Naive thymus-derived CD4-positive, alpha-beta T cell (primary cell): Measurements from ENCODE around the gene ELFN2. TPM values are rescaled to one million over a fixed set of nuclear protein-coding genes. Genes with fewer than 3 reads are reported as not detected.
"Not testable (repeated sequence)": the region's sequence is repeated elsewhere in the genome, so short reads cannot be mapped to it uniquely, and the experiment has no call there.

Experiments used
- ATAC-seq: fragments of 150-1000 bp; cut with Tn5 transposase; 2 replicates; pipeline ENCODE4 v1.10.0; 2021; ENCODE audit warnings: mild to moderate bottlenecking, moderate library complexity
- CTCF ChIA-PET: fragments of 350-600 bp; sonication (Branson Sonifier 250); formaldehyde crosslinking; loops from one replicate; lab custom pipeline; 2021; ENCODE audit warnings: antibody characterized with exemption; lab: Charles Lee
- POLR2A ChIA-PET: fragments of 350-600 bp; sonication (Branson Sonifier 250); formaldehyde crosslinking; loops from one replicate; lab custom pipeline; 2021; ENCODE audit warnings: antibody characterized with exemption, inconsistent platforms; lab: Charles Lee
- DNase-seq, 9 donors: peaks; one replicate each; pipeline versions ENCODE4 v3.0.0 to v3.0.0-alpha.2; 2020 to 2022; ENCODE audit warnings: mixed read lengths in 1 of 9
- H3K27ac ChIP-seq: one replicate; pipeline ENCODE4 v1.7.0; 2013; ENCODE audit warnings: mild to moderate bottlenecking, low read depth, low read length, moderate library complexity
- H3K27me3 ChIP-seq, 2 donors: one replicate each; pipeline ENCODE4 v1.7.0; 2013; ENCODE audit warnings: low read length in 2 of 2, mild to moderate bottlenecking in 2 of 2, moderate library complexity in 2 of 2; ENCODE audit not compliant: control insufficient read depth in 2 of 2, insufficient read depth in 2 of 2
- H3K36me3 ChIP-seq, 3 experiments: 1 replicate in 2 of 3; 2 replicates in 1 of 3; pipeline ENCODE4 v1.7.0; 2013; ENCODE audit warnings: low read length in 3 of 3, mild to moderate bottlenecking in 3 of 3, moderate library complexity in 1 of 3; ENCODE audit not compliant: insufficient read depth in 3 of 3, control insufficient read depth in 2 of 3
- H3K4me1 ChIP-seq, 2 donors: one replicate each; pipeline ENCODE4 v1.7.0; 2013; ENCODE audit warnings: low read length in 2 of 2, mild to moderate bottlenecking in 2 of 2, moderate library complexity in 1 of 2; ENCODE audit not compliant: control insufficient read depth in 2 of 2, insufficient read depth in 2 of 2
- H3K4me3 ChIP-seq: 2 replicates; pipeline ENCODE4 v1.7.0; 2013; ENCODE audit warnings: mild to moderate bottlenecking, low read length
- H3K9me3 ChIP-seq, 3 experiments: 1 replicate in 2 of 3; 2 replicates in 1 of 3; pipeline ENCODE4 v1.7.0; 2013; ENCODE audit warnings: low read length in 3 of 3; ENCODE audit not compliant: control insufficient read depth in 2 of 3
- H3K27ac Mint-ChIP-seq, 9 donors: one replicate each; pipeline ENCODE4 v1.8.0; 2020 to 2022; ENCODE audit warnings: mixed read lengths in 9 of 9, mild to moderate bottlenecking in 8 of 9, moderate library complexity in 5 of 9, inconsistent platforms in 2 of 9
- H3K27me3 Mint-ChIP-seq, 5 donors: one replicate each; pipeline ENCODE4 v1.8.0; 2021 to 2022; ENCODE audit warnings: mixed read lengths in 5 of 5, mild to moderate bottlenecking in 1 of 5
- H3K36me3 Mint-ChIP-seq, 5 donors: one replicate each; pipeline ENCODE4 v1.8.0; 2020 to 2022; ENCODE audit warnings: mixed read lengths in 5 of 5, mild to moderate bottlenecking in 3 of 5, inconsistent platforms in 1 of 5
- H3K4me1 Mint-ChIP-seq, 7 donors: one replicate each; pipeline ENCODE4 v1.8.0; 2020 to 2022; ENCODE audit warnings: mixed read lengths in 7 of 7, mild to moderate bottlenecking in 3 of 7, inconsistent platforms in 1 of 7
- H3K4me3 Mint-ChIP-seq, 10 donors: one replicate each; pipeline ENCODE4 v1.8.0; 2020 to 2022; ENCODE audit warnings: mild to moderate bottlenecking in 10 of 10, mixed read lengths in 10 of 10, moderate library complexity in 6 of 10, inconsistent platforms in 2 of 10
- H3K9me3 Mint-ChIP-seq, 11 donors: one replicate each; pipeline ENCODE4 v1.8.0; 2020 to 2022; ENCODE audit warnings: mixed read lengths in 11 of 11, mild to moderate bottlenecking in 4 of 11, inconsistent platforms in 1 of 11, moderate library complexity in 1 of 11
- intact Hi-C, 2 donors: fragments of 100-400 bp; cut with micrococcal nuclease; formaldehyde crosslinking; loops; one replicate each; pipeline ENCODE4 v1.15.1; 2023
- polyA plus RNA-seq, 2 donors: library from polyadenylated mRNA; unstranded; fragments of 300-500 nt; fragmentation: Illumina TruSeq; gene quantifications; one replicate each; pipeline ENCODE4 v1.2.3, GENCODE V29; 2021
- total RNA-seq, 6 experiments: library from RNA in 5 of 6; stranded (reverse) in 5 of 6; gene quantifications; 1 replicate in 5 of 6; 2 replicates in 1 of 6; pipeline ENCODE4 v1.2.3 and lab custom pipeline; 2021 to 2026

The ELFN2 gene
- total and polyA plus RNA-seq, 7 experiments from 2014 or later, result 0.10 to 0.66 (median 0.57) TPM; not detected in 2

GRCh38 chr22:37472418-37473006 lies 45.2 kb upstream of the ELFN2 start:
- Histone ChIP-seq H3K27ac (no peak overlapping the region), H3K27me3 (no peaks in the 10 kb centered on the region), H3K36me3 (peaks cover 5 to 97% (median 20%) of the 10 kb centered on the region in 3 experiments), H3K9me3 (no peaks in the 10 kb centered on the region), H3K4me3 (no peak overlapping the region), H3K4me1 (no peaks in the 10 kb centered on the region)
- ChIA-PET POLR2A (interaction anchor here (0.7 to 3.8 kb wide), 6 partner anchors 9 to 45 kb away, joined by 3 to 32 read pairs (median 5); partner anchors contain the start of gene MFNG), CTCF (interaction anchor here (0.9 to 6.0 kb wide), 16 partner anchors 11 to 205 kb away, joined by 3 to 45 read pairs (median 7); partner anchors contain the start of gene MFNG)
- H3K27me3 Mint-ChIP-seq, result no peaks in the 10 kb centered on the region
- peaks cover 13 to 24% (median 15%) of the 10 kb centered on the region in 7 donors for H3K4me1 Mint-ChIP-seq
- peak overlapping the region in 5 of 9 donors; percentile 11 to 87 (median 51) for H3K27ac Mint-ChIP-seq
- peaks cover 8 to 41% (median 26%) of the 10 kb centered on the region in 5 donors for H3K36me3 Mint-ChIP-seq
- H3K9me3 Mint-ChIP-seq, result no peaks in the 10 kb centered on the region
- H3K4me3 Mint-ChIP-seq, result no peak overlapping the region
- intact Hi-C loops, result loop anchor here in 1 of 2 donors (1.0 kb wide), 3 partner anchors 21 to 95 kb away; no protein-coding TSS in a partner anchor
- DNase-seq (peak in 7 of 9 donors; percentile 34 to 54 (median 38)), ATAC-seq (peak; percentile 60)

- peaks cover 8 to 38% (median 22%) of the 10 kb centered on the region in 5 donors for H3K36me3 Mint-ChIP-seq
Observed at GRCh38 chr22:37471727-37472417, 44.6 kb upstream of the ELFN2 start.

GRCh38 chr22:37470087-37470445 lies 42.8 kb upstream of the ELFN2 start:
- no peaks in the 10 kb centered on the region for H3K9me3 Mint-ChIP-seq
- peaks cover 8 to 44% (median 23%) of the 10 kb centered on the region in 5 donors for H3K36me3 Mint-ChIP-seq
- Histone ChIP-seq H3K27me3 (no peaks in the 10 kb centered on the region), H3K27ac (no peak overlapping the region), H3K4me1 (no peaks in the 10 kb centered on the region), H3K4me3 (no peak overlapping the region), H3K9me3 (no peaks in the 10 kb centered on the region), H3K36me3 (peaks cover 5 to 96% (median 21%) of the 10 kb centered on the region in 3 experiments)
- peaks cover 13 to 25% (median 19%) of the 10 kb centered on the region in 7 donors for H3K4me1 Mint-ChIP-seq
- no peaks in the 10 kb centered on the region for H3K27me3 Mint-ChIP-seq
- ATAC-seq (no peak), DNase-seq (no peak)
- ChIA-PET CTCF (interaction anchor here (1.0 to 1.1 kb wide), 2 partner anchors 28 to 92 kb away, joined by 3 read pairs; no protein-coding TSS in a partner anchor), POLR2A (interaction anchor here (0.7 to 1.1 kb wide), 2 partner anchors 10 to 14 kb away, joined by 3 read pairs; no protein-coding TSS in a partner anchor)
- no peak overlapping the region for H3K4me3 Mint-ChIP-seq
- peak overlapping the region in 2 of 9 donors; percentile 43 to 49 for H3K27ac Mint-ChIP-seq
- intact Hi-C loops, result no loop called here

More at GRCh38 chr22:37471727-37472417, 44.6 kb upstream of the ELFN2 start:
- H3K4me1 Mint-ChIP-seq, result peaks cover 13 to 20% (median 14%) of the 10 kb centered on the region in 7 donors
- ChIA-PET CTCF (interaction anchor here (1.0 to 6.0 kb wide), 15 partner anchors 12 to 204 kb away, joined by 3 to 45 read pairs (median 7); partner anchors contain the start of gene MFNG), POLR2A (interaction anchor here (0.7 to 3.8 kb wide), 7 partner anchors 10 to 168 kb away, joined by 3 to 32 read pairs (median 4); partner anchors contain the start of gene MFNG)
- no peak overlapping the region for H3K4me3 Mint-ChIP-seq
- Histone ChIP-seq H3K27ac (no peak overlapping the region), H3K4me1 (no peaks in the 10 kb centered on the region), H3K27me3 (no peaks in the 10 kb centered on the region), H3K9me3 (no peaks in the 10 kb centered on the region), H3K4me3 (no peak overlapping the region), H3K36me3 (peaks cover 5 to 97% (median 20%) of the 10 kb centered on the region in 3 experiments)
- H3K27me3 Mint-ChIP-seq, result no peaks in the 10 kb centered on the region
- H3K27ac Mint-ChIP-seq, result peak overlapping the region in 4 of 9 donors; percentile 65 to 87 (median 77)
- H3K9me3 Mint-ChIP-seq, result no peaks in the 10 kb centered on the region
- no peak for DNase-seq
- intact Hi-C loops, result loop anchor here in 1 of 2 donors (1.0 kb wide), 3 partner anchors 21 to 95 kb away; no protein-coding TSS in a partner anchor
- no peak for ATAC-seq

GRCh38 chr22:37469416-37470086 lies 42.3 kb upstream of the ELFN2 start:
- no peak for ATAC-seq
- intact Hi-C loops, result no loop called here

GRCh38 chr22:37468201-37468695 lies 41.0 kb upstream of the ELFN2 start:
- H3K4me1 Mint-ChIP-seq, result peaks cover 7 to 32% (median 15%) of the 10 kb centered on the region in 7 donors
- H3K4me3 Mint-ChIP-seq, H3K4me3 ChIP-seq, H3K27me3 ChIP-seq, H3K27ac ChIP-seq, ATAC-seq, H3K27me3 Mint-ChIP-seq, DNase-seq, intact Hi-C loops, H3K9me3 Mint-ChIP-seq, POLR2A ChIA-PET, H3K9me3 ChIP-seq, H3K4me1 ChIP-seq: not testable (repeated sequence)
- peaks cover 8 to 35% (median 18%) of the 10 kb centered on the region in 5 donors for H3K36me3 Mint-ChIP-seq
- peak overlapping the region in 1 of 9 donors; percentile 81 for H3K27ac Mint-ChIP-seq
- H3K36me3 ChIP-seq, result peaks cover 5 to 81% (median 18%) of the 10 kb centered on the region in 3 experiments
- CTCF ChIA-PET, result interaction anchor here (0.6 kb wide), 1 partner anchor 122 kb away, joined by 6 read pairs; no protein-coding TSS in a partner anchor

More at GRCh38 chr22:37469416-37470086, 42.3 kb upstream of the ELFN2 start:
- H3K36me3 Mint-ChIP-seq, result peaks cover 8 to 39% (median 19%) of the 10 kb centered on the region in 5 donors
- no peaks in the 10 kb centered on the region for H3K4me1 ChIP-seq
- H3K27ac ChIP-seq, result no peak overlapping the region
- no peak for DNase-seq
- POLR2A ChIA-PET, result interaction anchor here (0.7 to 1.1 kb wide), 2 partner anchors 9 to 15 kb away, joined by 3 read pairs; no protein-coding TSS in a partner anchor
- H3K4me3 Mint-ChIP-seq, result no peak overlapping the region
- no peak overlapping the region for H3K4me3 ChIP-seq
- no peaks in the 10 kb centered on the region for H3K9me3 Mint-ChIP-seq
- no peaks in the 10 kb centered on the region for H3K27me3 ChIP-seq
- H3K4me1 Mint-ChIP-seq, result peaks cover 11 to 28% (median 16%) of the 10 kb centered on the region in 7 donors
- H3K9me3 ChIP-seq, result no peaks in the 10 kb centered on the region
- H3K27ac Mint-ChIP-seq, result peak overlapping the region in 2 of 9 donors; percentile 43 to 52
- CTCF ChIA-PET, result interaction anchor here (1.0 to 1.1 kb wide), 2 partner anchors 28 to 93 kb away, joined by 3 read pairs; no protein-coding TSS in a partner anchor
- H3K36me3 ChIP-seq, result peaks cover 5 to 94% (median 23%) of the 10 kb centered on the region in 3 experiments
- no peaks in the 10 kb centered on the region for H3K27me3 Mint-ChIP-seq
